EL (cell line): ENCODE measurements around the gene COL19A1.
A peak's percentile ranks its signal among the peaks of the same experiment; 100 is the strongest.
"Not testable (repeated sequence)": the region's sequence is repeated elsewhere in the genome, so short reads cannot be mapped to it uniquely, and the experiment has no call there.

Experiments used
- DNase-seq: peaks from one replicate; pipeline ENCODE4 v3.0.0-alpha.2; 2016

Gene COL19A1

GRCh38 chr6:69866351-69866769 is at the start of gene COL19A1:
COL19A1 (plus strand) TSS chr6:69866556; CDS start chr6:69879568, 13,012 bp downstream.
- DNase-seq, result no peak

GRCh38 chr6:69816569-69816968 is 49.8 kb upstream of the COL19A1 start:
- no peak for DNase-seq

GRCh38 chr6:69817358-69817757 is 49.0 kb upstream of the COL19A1 start:
- no peak for DNase-seq

DNA sequence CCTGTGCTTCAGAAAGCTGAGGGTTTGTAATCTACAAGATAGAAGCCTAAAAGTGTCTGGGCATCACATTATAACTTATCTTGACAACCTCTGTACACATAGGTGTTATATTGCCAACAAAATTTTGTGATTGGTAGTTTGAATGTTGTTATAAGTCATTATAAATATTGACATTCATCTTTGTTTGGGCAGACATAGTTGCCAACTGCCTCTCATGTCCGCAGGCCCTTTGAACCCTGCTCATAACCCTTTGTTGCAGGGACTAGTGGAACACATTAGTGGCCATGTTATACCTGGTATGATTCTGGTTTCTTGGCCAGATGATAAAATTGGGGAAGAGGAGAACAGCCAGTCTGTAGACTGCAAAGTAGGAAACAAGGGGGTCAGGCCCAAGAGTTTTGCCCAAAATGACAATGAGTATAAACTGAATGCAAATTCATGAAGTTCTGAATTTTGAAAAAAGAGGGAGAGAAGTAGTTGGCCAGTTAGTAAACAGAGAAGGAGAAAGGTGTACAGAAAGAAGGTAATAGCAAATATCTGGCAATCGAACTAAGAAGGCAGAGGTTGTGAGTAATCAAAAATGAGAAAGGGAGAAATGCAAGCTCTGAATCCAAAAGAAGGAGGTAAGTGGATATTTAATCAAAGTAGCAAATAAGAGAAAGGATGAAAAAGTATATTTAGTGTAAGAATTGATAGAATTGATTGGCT is 48.0 kb upstream of the COL19A1 start:
- no peak for DNase-seq

- DNase-seq, result no peak
These were observed 47.2 kb upstream of the COL19A1 start for GRCh38 chr6:69819138-69819537.

- DNase-seq, result no peak
These were observed 46.3 kb upstream of the COL19A1 start for GRCh38 chr6:69820018-69820417.

GRCh38 chr6:69820438-69820837 is 45.9 kb upstream of the COL19A1 start:
- DNase-seq, result no peak

DNA sequence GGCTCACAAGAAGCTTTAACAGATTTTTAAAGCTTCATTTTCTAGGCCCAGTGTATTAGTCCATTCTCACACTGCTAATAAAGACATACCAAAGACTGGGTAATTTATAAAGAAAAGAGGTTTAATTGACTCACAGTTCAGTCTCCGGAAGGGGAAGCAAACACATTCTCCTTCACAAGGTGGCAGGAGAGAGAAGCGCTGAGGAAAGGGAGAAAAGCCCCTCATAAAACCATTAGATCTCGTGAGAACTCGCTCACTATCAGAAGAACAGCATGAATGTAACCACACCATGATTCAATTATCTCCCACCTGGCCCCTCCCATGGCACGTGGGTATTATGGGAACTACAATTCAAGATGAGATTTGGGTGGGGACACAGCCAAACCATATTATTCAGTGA is 42.0 kb upstream of the COL19A1 start:
- not testable (repeated sequence) for DNase-seq

GRCh38 chr6:69825904-69826303 is 40.5 kb upstream of the COL19A1 start:
- no peak for DNase-seq

DNA sequence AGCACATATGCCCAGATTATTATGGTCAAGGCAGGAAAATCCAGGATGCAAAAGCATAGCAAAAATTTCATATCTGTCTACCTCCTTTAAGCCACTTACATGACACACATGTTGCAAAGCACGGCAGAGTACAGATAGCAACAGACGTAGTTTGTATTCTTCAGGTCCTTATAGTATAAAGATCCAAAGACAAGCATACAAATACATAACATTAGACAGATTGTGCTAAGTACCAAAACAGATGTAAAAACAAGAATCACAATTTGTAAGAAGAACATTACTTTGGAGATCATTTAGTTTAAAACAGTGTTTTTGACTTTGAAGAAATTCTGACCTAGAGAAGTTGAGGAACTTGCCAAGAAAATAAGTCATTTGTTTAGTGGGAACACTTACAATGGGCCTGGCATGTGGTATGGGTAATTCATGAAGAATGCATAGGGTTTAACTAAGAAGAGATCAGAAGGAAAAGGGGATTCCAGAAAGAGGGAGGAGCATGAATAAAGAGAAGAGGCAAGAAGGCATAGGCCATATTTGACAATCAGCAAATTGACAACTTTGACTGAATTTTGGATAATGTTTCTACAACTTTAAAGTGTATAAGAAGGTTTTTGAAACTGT is 39.0 kb upstream of the COL19A1 start:
- peak; percentile 15 for DNase-seq

- no peak for DNase-seq
These were observed 33.8 kb upstream of the COL19A1 start for GRCh38 chr6:69832558-69832957.

GRCh38 chr6:69835414-69836179 is 30.8 kb upstream of the COL19A1 start:
- DNase-seq, result peak; percentile 47

DNA sequence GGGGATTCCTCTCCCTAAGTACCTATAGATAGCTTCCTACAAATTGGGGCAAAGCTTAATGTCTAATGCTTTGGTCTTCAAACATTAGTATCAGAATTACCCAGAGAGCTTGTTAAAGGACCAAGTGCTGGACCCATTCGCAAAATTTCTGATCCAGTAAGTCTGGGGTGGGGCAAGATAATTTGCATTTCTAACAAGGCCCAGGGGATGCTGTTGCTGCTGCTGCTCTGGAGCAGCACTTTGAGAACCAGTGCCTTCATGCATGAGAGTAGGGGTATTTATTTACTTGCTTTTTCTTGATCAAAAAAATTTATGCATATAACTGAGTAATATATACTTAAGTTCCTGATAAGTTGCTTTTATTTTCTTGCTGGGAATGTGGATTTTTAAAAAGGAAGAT is 24.5 kb upstream of the COL19A1 start:
- DNase-seq, result no peak

- no peak for DNase-seq
These were observed 23.2 kb upstream of the COL19A1 start for GRCh38 chr6:69843189-69843588.

DNA sequence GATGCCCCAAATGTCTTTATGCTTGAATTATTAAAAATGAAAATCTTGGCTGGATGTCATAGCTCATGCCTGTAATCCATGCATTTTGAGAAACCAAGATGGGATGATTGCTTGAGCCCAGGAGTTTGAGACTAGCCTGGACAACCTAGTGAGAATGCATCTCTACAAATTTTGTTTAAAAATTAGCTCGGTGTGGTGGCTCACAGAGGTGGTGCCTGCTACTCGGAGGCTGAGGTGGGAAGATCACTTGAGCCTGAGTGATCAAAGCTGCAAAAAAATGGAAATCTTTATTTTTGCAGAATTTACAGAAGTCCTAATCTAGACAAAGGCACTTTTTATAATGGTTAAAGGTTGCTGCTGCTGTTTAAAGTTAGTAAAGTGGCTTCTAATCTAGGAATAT is 20.0 kb upstream of the COL19A1 start:
- no peak for DNase-seq

DNA sequence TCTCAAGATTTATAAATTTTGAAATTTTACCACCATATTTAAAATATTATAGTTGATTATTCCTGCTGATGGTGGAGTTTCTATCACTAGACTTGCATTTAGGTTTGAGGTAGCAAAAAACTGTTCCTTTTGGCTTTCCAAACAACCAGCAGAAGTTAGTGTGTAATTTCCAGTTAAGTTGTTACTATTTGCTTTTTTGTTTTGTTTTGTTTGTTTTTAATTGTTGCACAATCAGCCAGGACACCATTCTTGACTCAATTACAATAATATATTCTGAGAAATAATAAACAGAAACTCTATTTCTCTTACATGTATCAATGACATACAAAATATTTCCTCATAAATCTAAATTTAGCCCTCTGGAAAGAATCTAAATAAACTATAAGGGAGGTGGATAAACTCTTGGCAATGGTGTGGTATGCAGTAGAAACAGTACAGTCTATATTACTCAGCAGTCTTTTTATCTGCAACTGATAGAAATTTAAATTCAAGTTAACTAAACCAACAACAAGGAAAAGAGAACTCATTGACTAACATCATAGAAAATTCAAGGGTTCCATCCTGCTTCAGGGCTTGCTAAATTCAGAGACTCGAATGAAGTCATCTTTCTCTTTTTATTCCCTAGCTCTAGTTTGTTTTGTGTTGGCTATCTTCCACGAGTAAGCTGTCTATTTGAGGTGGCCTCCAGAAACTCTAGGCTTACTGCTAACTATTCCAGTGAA is 19.4 kb upstream of the COL19A1 start:
- no peak for DNase-seq

DNA sequence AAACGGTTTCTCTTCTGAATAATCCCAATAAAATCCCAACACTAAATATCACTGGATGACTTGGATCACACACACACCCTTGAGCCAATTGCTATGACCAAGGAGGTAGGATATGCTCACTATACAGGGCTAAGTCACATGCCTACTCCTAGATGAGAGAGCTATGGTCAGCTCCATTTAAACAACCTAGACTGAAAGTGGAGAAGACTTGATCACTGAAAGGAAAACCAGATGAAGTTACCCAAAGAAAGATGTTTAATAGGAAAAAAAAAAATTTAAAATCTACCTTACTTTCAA is 18.9 kb upstream of the COL19A1 start:
- DNase-seq, result no peak

DNA sequence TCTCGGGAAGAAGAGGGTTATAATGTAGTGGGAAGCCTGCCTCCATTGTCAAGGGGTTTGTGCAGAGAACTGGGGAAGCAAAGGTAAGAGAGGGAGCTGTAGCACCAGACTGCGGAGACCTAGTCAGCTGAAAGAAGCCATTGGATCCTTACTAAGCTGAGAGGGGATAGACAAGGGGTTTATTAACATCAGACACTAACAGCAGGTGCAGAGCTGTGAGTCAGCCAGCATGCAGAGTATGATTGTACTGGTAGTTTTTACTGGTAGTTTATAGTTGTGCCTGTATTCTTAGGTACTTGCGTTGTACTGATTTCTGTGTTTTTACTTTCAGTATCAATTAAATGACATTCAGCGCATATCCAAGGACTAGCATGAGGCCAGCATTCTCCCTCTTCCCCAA is 17.8 kb upstream of the COL19A1 start:
- DNase-seq, result no peak

DNA sequence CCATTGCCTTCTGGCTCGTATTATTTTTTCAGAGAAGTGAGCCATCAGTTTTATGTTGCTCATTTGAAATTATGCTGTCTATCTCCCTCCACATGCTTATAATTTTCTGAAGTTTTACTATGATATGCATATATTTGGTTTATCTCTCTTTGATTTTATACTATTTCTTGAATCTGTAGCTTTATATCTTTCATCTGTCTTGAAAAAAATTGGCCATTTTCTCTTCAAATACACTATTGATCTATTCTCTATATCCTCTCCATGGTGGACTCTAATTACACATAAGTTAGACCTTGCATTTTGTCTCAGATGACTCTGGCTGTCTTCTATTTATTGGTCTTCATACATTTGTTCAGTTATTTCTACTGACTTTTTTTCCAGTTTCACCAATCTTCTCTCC is 13.7 kb upstream of the COL19A1 start:
- no peak for DNase-seq

GRCh38 chr6:69861986-69862385 is 4.4 kb upstream of the COL19A1 start:
- DNase-seq, result no peak

DNA sequence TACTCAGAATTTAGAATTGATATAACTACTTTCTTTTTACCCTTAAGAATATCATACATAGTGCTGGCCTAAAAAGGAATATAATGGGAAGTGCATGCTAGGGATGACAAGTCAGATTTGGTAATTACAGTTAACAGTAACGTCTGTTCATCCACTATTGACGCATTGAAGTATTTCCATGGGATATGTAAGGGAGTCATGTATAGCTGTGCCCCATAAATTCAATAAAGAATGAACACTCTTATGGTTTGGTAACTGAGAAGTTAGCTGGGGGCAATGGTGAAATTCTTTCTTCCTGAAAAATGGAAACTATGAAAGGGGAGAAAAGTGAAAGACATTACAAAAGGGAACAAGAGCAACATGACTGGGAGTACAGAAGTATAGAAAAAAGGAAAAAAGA is 2.6 kb upstream of the COL19A1 start:
- DNase-seq, result no peak

- peak; percentile 19 for DNase-seq
These were observed 1.2 kb upstream of the COL19A1 start for GRCh38 chr6:69865126-69865525.
